Stomach (tissue), 4 donors: Measurements from ENCODE around the gene COL9A3.

Experiments used
- CTCF ChIP-seq, 7 experiments: fragments of 450-650 bp in 4 of 7; fragments of 200-600 bp in 3 of 7; sonication (generic) in 3 of 7; IDR thresholded peaks; one replicate each; pipeline ENCODE4 v1.5.1; 2016 to 2019; ENCODE audit warnings: antibody characterized with exemption in 7 of 7, control low read depth in 2 of 7, mild to moderate bottlenecking in 1 of 7
- POLR2A ChIP-seq, 4 donors: fragments of 450-650 bp; IDR thresholded peaks; one replicate each; pipeline ENCODE4 v1.6.1; 2016; ENCODE audit warnings: antibody characterized with exemption in 4 of 4, control low read depth in 2 of 4, mild to moderate bottlenecking in 1 of 4, moderate library complexity in 1 of 4
- POLR2AphosphoS5 ChIP-seq, 3 donors: sonication (generic); formaldehyde crosslinking; IDR thresholded peaks; one replicate each; pipeline ENCODE4 v1.6.1; 2016; ENCODE audit warnings: antibody characterized with exemption in 3 of 3

- TF ChIP-seq CTCF (IDR thresholded peaks at IDR 0.05) (no peak), POLR2A (IDR thresholded peaks at IDR 0.05) (no peak), POLR2AphosphoS5 (IDR thresholded peaks at IDR 0.05) (no peak)
Observed at GRCh38 chr20:62804021-62804626, 12.7 kb upstream of the COL9A3 start.
